HCT116 (cell line): Measurements from ENCODE around the gene CDC37L1.

Source experiments
- CTCF ChIP-seq, 3 experiments: fragments of 200-600 bp in 1 of 3; sonication (generic) in 1 of 3; IDR thresholded peaks in 2 of 3; conservative IDR thresholded peaks in 1 of 3; 2 replicates each; pipeline ENCODE4 v1.5.1; 2012 to 2017; ENCODE audit warnings: low read depth in 2 of 3, low read length in 2 of 3, antibody characterized with exemption in 1 of 3, borderline replicate concordance in 1 of 3, control low read depth in 1 of 3, mild to moderate bottlenecking in 1 of 3, mixed read lengths in 1 of 3, mixed run types in 1 of 3, moderate library complexity in 1 of 3; ENCODE audit not compliant: insufficient read depth in 1 of 3
- EZH2phosphoT487 ChIP-seq: fragments of 200-600 bp; IDR thresholded peaks from 2 replicates; pipeline ENCODE4 v1.6.1; 2018; ENCODE audit warnings: antibody characterized with exemption, borderline replicate concordance

DNA sequence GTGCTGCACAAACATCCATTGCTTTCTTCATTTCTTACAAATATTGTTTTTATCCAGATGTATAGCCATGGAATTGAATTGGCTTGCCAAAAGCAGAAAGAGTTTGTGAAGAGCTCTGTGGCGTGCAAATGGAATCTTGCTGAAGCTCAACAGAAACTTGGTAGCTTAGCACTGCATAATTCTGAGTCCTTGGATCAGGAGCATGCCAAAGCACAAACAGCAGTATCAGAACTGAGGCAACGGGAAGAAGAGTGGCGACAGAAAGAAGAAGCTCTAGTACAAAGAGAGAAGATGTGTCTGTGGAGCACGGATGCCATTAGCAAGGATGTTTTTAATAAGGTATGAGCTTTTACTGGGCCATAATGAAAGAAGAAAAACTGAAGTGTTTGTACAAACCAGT lies 5.5 kb downstream of the CDC37L1 start:
- TF ChIP-seq CTCF (IDR thresholded peaks at IDR 0.05 in 2 of 3, conservative IDR thresholded peaks at IDR 0.05 in 1 of 3; ENCODE audit: borderline replicate concordance in 1 of 3, insufficient read depth in 1 of 3, low read depth in 2 of 3, low read length in 2 of 3) = no peak
- TF ChIP-seq EZH2phosphoT487 = no peak
